ENCODE data around the gene CHGA. TPM values are rescaled to one million over a fixed set of nuclear protein-coding genes. Genes with fewer than 3 reads are reported as not detected.

Gene CHGA
- total and polyA plus RNA-seq, 12 donors = 0.54 to 3,883 (median 760) TPM; not detected in 1

- Histone ChIP-seq H3K27me3 (no peaks in the 10 kb centered on the region), H3K4me3 (no peak overlapping the region), H3K9me3 (replicated peaks in 1 of 3) (no peaks in the 10 kb centered on the region), H3K4me1 (replicated peaks in 1 of 2) (no peaks in the 10 kb centered on the region), H3K36me3 (replicated peaks in 1 of 2) (no peaks in the 10 kb centered on the region), H3K27ac (peak overlapping the region in 1 of 5 donors; percentile 5)
- no peak for DNase-seq
- no peak for TF ChIP-seq POLR2A (IDR thresholded peaks at IDR 0.05)
- TF ChIP-seq, protein P1, sequence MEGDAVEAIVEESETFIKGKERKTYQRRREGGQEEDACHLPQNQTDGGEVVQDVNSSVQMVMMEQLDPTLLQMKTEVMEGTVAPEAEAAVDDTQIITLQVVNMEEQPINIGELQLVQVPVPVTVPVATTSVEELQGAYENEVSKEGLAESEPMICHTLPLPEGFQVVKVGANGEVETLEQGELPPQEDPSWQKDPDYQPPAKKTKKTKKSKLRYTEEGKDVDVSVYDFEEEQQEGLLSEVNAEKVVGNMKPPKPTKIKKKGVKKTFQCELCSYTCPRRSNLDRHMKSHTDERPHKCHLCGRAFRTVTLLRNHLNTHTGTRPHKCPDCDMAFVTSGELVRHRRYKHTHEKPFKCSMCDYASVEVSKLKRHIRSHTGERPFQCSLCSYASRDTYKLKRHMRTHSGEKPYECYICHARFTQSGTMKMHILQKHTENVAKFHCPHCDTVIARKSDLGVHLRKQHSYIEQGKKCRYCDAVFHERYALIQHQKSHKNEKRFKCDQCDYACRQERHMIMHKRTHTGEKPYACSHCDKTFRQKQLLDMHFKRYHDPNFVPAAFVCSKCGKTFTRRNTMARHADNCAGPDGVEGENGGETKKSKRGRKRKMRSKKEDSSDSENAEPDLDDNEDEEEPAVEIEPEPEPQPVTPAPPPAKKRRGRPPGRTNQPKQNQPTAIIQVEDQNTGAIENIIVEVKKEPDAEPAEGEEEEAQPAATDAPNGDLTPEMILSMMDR (IDR thresholded peaks at IDR 0.05) = no peak
- WGBS, 4 donors = 81 to 86% (median 84%) methylated on average over 13 to 20 of the region's 20 CpGs
- intact Hi-C loops (cut with DNase I) = no loop called here
These were observed 7.0 kb downstream of the CHGA start for GRCh38 chr14:92929689-92930608.

GRCh38 chr14:92930737-92931602 is 8.0 kb downstream of the CHGA start:
- H3K36me3 ChIP-seq (replicated peaks in 1 of 2) = no peaks in the 10 kb centered on the region
- H3K27me3 ChIP-seq = no peaks in the 10 kb centered on the region
- no peak overlapping the region for H3K4me3 ChIP-seq
- H3K4me1 ChIP-seq (replicated peaks in 1 of 2) = no peaks in the 10 kb centered on the region
- no peak overlapping the region for H3K27ac ChIP-seq
- WGBS, 4 donors = 68 to 75% (median 70%) methylated on average over 8 of the region's 8 CpGs
- intact Hi-C loops (cut with DNase I) = no loop called here
- H3K9me3 ChIP-seq (replicated peaks in 1 of 3) = no peaks in the 10 kb centered on the region
- no peak for DNase-seq
- TF ChIP-seq, protein P1 (IDR thresholded peaks at IDR 0.05) = no peak
- no peak for TF ChIP-seq POLR2A (IDR thresholded peaks at IDR 0.05)

- no peaks in the 10 kb centered on the region for H3K27me3 ChIP-seq
- no peaks in the 10 kb centered on the region for H3K4me1 ChIP-seq (replicated peaks in 1 of 2)
- H3K9me3 ChIP-seq (replicated peaks in 1 of 3) = no peaks in the 10 kb centered on the region
- DNase-seq = no peak
- no peak overlapping the region for H3K4me3 ChIP-seq
- no peak for TF ChIP-seq POLR2A (IDR thresholded peaks at IDR 0.05)
- TF ChIP-seq, protein P1 (IDR thresholded peaks at IDR 0.05) = no peak
- peak overlapping the region in 1 of 5 donors; percentile 6 for H3K27ac ChIP-seq
- intact Hi-C loops (cut with DNase I) = no loop called here
- 84 to 86% (median 86%) methylated on average over 18 of the region's 18 CpGs for WGBS, 4 donors
- no peaks in the 10 kb centered on the region for H3K36me3 ChIP-seq (replicated peaks in 1 of 2)
These were observed 8.9 kb downstream of the CHGA start for GRCh38 chr14:92931681-92932447.
